H1 (cell line): ENCODE results near the gene GAPDH. TPM values are rescaled to one million over a fixed set of nuclear protein-coding genes. Genes with fewer than 3 reads are reported as not detected.
A peak's percentile ranks its signal among the peaks of the same experiment; 100 is the strongest.

Source experiments
- BACH1 ChIP-seq: IDR thresholded peaks from 2 replicates; pipeline ENCODE4 v1.6.1; 2012; ENCODE audit warnings: low read length, improper control_type of control experiment
- CBX5 ChIP-seq: fragments of 300-800, 300-1000 bp; sonication (generic); IDR thresholded peaks from 2 replicates; pipeline ENCODE4 v1.7.1; 2016; ENCODE audit warnings: antibody characterized with exemption, low read length, low read depth
- CTBP2 ChIP-seq: IDR thresholded peaks from 2 replicates; pipeline ENCODE4 v1.7.0; 2011; ENCODE audit warnings: borderline replicate concordance, mild to moderate bottlenecking, moderate library complexity, mixed read lengths, low read length; ENCODE audit not compliant: insufficient read depth, insufficient read length
- KDM4A ChIP-seq: IDR thresholded peaks from one replicate; pipeline ENCODE4 v1.7.1; 2012; ENCODE audit warnings: low read depth, mild to moderate bottlenecking, moderate library complexity, low read length, inconsistent platforms; ENCODE audit not compliant: severe bottlenecking
- MAFK ChIP-seq: IDR thresholded peaks from 2 replicates; pipeline ENCODE4 v1.6.1; 2012; ENCODE audit warnings: low read depth, mild to moderate bottlenecking, improper control_type of control experiment, low read length
- MAX ChIP-seq: IDR thresholded peaks from 2 replicates; pipeline ENCODE4 v1.6.1; 2012; ENCODE audit warnings: inconsistent platforms
- POU5F1 ChIP-seq: IDR thresholded peaks from 2 replicates; pipeline ENCODE4 v1.6.1; 2011; ENCODE audit warnings: low read depth, mild to moderate bottlenecking, low read length, moderate library complexity
- SUZ12 ChIP-seq: fragments of 200-600 bp; sonication (generic); IDR thresholded peaks from 2 replicates; pipeline ENCODE4 v1.6.1; 2012; ENCODE audit warnings: mild to moderate bottlenecking, inconsistent platforms, low read length, moderate library complexity, mixed read lengths
- ZNF274 ChIP-seq: IDR thresholded peaks from 2 replicates; pipeline ENCODE4 v1.7.0; 2012; ENCODE audit warnings: low read length, borderline replicate concordance; ENCODE audit errors: extremely low read depth
- polyA plus RNA-seq, 7 experiments: library from polyadenylated mRNA; depleted of rRNA in 3 of 7; stranded (reverse) in 5 of 7; unstranded in 2 of 7; fragments of >200 nt in 5 of 7; fragments of 200-250 nt in 2 of 7; gene quantifications; 1 replicate in 5 of 7; 2 replicates in 1 of 7; 4 replicates in 1 of 7; pipeline versions ENCODE4 v1.2.1 to v1.2.3, GENCODE V29; 2011 to 2013; ENCODE audit warnings: missing spikeins in 2 of 7, mixed read lengths in 2 of 7
- total RNA-seq: library from RNA; stranded (reverse); fragmentation: NEBNext Ultra II Directional; extraction: Animal tissue kit (Norgen Biotek cat#: 25700); gene quantifications from 2 replicates; pipeline ENCODE4 v1.2.1, GENCODE V29; 2021
- TF ChIP-seq, protein P1 (sequence below): fragments of 300-600 bp; sonication (generic); IDR thresholded peaks from 2 replicates; pipeline ENCODE4 v1.7.1; 2012; ENCODE audit warnings: low read length, moderate library complexity, mild to moderate bottlenecking, inconsistent platforms; ENCODE audit not compliant: insufficient replicate concordance

Gene GAPDH
- total and polyA plus RNA-seq, 2 of the 8 experiments (the other 6 are each of a cell fraction or from before 2014, with no cell fraction given), result 5,175 to 15,878 TPM

DNA sequence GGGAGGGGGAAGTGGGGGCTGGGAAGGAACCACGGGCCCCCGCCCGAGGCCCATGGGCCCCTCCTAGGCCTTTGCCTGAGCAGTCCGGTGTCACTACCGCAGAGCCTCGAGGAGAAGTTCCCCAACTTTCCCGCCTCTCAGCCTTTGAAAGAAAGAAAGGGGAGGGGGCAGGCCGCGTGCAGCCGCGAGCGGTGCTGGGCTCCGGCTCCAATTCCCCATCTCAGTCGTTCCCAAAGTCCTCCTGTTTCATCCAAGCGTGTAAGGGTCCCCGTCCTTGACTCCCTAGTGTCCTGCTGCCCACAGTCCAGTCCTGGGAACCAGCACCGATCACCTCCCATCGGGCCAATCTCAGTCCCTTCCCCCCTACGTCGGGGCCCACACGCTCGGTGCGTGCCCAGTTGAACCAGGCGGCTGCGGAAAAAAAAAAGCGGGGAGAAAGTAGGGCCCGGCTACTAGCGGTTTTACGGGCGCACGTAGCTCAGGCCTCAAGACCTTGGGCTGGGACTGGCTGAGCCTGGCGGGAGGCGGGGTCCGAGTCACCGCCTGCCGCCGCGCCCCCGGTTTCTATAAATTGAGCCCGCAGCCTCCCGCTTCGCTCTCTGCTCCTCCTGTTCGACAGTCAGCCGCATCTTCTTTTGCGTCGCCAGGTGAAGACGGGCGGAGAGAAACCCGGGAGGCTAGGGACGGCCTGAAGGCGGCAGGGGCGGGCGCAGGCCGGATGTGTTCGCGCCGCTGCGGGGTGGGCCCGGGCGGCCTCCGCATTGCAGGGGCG, at the start of gene GAPDH (continued):
- peak; percentile 94 for TF ChIP-seq MAX
- no peak for TF ChIP-seq POU5F1
- TF ChIP-seq CBX5, result no peak
- TF ChIP-seq KDM4A, result no peak
- TF ChIP-seq ZNF274, result no peak
- TF ChIP-seq BACH1, result no peak; the same call in 1 of the 2 replicates
- no peak for TF ChIP-seq SUZ12
- peak; percentile 67; the same call in 1 of the 2 replicates for TF ChIP-seq MAFK
- no peak for TF ChIP-seq CTBP2
- TF ChIP-seq, protein P1, sequence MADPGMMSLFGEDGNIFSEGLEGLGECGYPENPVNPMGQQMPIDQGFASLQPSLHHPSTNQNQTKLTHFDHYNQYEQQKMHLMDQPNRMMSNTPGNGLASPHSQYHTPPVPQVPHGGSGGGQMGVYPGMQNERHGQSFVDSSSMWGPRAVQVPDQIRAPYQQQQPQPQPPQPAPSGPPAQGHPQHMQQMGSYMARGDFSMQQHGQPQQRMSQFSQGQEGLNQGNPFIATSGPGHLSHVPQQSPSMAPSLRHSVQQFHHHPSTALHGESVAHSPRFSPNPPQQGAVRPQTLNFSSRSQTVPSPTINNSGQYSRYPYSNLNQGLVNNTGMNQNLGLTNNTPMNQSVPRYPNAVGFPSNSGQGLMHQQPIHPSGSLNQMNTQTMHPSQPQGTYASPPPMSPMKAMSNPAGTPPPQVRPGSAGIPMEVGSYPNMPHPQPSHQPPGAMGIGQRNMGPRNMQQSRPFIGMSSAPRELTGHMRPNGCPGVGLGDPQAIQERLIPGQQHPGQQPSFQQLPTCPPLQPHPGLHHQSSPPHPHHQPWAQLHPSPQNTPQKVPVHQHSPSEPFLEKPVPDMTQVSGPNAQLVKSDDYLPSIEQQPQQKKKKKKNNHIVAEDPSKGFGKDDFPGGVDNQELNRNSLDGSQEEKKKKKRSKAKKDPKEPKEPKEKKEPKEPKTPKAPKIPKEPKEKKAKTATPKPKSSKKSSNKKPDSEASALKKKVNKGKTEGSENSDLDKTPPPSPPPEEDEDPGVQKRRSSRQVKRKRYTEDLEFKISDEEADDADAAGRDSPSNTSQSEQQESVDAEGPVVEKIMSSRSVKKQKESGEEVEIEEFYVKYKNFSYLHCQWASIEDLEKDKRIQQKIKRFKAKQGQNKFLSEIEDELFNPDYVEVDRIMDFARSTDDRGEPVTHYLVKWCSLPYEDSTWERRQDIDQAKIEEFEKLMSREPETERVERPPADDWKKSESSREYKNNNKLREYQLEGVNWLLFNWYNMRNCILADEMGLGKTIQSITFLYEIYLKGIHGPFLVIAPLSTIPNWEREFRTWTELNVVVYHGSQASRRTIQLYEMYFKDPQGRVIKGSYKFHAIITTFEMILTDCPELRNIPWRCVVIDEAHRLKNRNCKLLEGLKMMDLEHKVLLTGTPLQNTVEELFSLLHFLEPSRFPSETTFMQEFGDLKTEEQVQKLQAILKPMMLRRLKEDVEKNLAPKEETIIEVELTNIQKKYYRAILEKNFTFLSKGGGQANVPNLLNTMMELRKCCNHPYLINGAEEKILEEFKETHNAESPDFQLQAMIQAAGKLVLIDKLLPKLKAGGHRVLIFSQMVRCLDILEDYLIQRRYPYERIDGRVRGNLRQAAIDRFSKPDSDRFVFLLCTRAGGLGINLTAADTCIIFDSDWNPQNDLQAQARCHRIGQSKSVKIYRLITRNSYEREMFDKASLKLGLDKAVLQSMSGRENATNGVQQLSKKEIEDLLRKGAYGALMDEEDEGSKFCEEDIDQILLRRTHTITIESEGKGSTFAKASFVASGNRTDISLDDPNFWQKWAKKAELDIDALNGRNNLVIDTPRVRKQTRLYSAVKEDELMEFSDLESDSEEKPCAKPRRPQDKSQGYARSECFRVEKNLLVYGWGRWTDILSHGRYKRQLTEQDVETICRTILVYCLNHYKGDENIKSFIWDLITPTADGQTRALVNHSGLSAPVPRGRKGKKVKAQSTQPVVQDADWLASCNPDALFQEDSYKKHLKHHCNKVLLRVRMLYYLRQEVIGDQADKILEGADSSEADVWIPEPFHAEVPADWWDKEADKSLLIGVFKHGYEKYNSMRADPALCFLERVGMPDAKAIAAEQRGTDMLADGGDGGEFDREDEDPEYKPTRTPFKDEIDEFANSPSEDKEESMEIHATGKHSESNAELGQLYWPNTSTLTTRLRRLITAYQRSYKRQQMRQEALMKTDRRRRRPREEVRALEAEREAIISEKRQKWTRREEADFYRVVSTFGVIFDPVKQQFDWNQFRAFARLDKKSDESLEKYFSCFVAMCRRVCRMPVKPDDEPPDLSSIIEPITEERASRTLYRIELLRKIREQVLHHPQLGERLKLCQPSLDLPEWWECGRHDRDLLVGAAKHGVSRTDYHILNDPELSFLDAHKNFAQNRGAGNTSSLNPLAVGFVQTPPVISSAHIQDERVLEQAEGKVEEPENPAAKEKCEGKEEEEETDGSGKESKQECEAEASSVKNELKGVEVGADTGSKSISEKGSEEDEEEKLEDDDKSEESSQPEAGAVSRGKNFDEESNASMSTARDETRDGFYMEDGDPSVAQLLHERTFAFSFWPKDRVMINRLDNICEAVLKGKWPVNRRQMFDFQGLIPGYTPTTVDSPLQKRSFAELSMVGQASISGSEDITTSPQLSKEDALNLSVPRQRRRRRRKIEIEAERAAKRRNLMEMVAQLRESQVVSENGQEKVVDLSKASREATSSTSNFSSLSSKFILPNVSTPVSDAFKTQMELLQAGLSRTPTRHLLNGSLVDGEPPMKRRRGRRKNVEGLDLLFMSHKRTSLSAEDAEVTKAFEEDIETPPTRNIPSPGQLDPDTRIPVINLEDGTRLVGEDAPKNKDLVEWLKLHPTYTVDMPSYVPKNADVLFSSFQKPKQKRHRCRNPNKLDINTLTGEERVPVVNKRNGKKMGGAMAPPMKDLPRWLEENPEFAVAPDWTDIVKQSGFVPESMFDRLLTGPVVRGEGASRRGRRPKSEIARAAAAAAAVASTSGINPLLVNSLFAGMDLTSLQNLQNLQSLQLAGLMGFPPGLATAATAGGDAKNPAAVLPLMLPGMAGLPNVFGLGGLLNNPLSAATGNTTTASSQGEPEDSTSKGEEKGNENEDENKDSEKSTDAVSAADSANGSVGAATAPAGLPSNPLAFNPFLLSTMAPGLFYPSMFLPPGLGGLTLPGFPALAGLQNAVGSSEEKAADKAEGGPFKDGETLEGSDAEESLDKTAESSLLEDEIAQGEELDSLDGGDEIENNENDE, result peak; percentile 99
